ENCODE measurements around the gene TPSAB1. TPM values are rescaled to one million over a fixed set of nuclear protein-coding genes. Genes with fewer than 3 reads are reported as not detected.

Gene TPSAB1
- total RNA-seq, 2 experiments from 2014 or later, result not detected

DNA sequence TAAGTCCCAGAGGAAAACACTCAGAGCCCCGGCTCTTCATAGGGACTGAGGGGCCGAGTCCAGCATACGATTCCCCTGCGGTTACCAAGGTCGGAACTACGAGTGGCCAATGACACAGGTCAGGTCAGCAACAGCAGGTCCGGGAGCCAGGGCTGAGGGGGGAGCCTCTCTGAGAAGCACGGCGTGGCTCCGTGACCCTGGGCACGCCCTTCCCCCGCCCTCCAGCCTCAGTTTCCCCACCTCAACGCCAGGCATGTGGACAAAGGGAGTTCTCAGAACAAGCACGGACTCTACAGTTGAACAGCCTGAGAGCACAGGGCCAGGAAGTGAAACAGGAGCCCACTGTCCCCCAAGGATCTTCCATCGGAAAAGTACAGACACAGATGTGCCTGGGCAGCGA lies 41.0 kb downstream of the TPSAB1 start:
- no TSS peak for BruUV-seq (replicated peaks)
- POLR2A ChIA-PET, result no interaction called here

DNA sequence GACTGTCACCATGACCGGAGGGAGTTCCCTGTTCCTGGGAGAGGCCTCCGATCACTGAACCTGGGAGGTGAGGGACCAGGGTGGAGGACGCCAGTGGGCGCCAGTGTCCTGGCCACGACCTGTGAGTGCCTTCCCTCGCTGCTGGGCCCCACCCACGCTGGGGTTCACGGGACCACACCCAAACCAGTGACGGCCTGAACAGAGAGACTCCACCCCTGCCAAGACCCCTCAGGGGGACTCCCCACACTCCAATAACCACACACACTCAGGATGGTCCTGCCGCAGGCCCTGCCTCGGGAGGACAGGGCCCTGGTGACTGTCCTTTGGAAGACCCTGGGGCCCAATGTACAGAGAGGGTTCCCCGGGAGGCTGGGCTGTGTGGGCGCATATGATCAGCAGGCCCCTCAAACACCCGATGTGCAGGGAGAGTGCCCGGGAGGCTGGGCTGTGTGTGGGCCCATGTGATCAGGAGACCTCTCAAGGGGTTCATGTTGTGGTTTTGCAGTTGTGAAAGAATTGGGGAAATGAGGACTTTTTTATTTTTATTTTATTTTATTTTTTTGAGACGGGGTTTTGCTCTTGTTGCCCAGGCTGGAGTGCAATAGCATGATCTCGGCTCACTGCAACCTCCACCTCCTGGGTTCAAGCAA lies 41.9 kb downstream of the TPSAB1 start:
- POLR2A ChIA-PET, result no interaction called here
- Histone ChIP-seq H3K27ac (ENCODE audit: low read depth, low read length, poor library complexity, severe bottlenecking) (no peak overlapping the region), H3K9me2 (ENCODE audit: insufficient read depth, low read length) (no peaks in the 10 kb centered on the region), H3K9me3 (ENCODE audit: low read length) (no peaks in the 10 kb centered on the region), H3K36me3 (ENCODE audit: insufficient read depth, low read length) (no peaks in the 10 kb centered on the region), H4K20me1 (ENCODE audit: insufficient read depth, low read length) (no peaks in the 10 kb centered on the region), H2AFZ (ENCODE audit: low read length) (no peak overlapping the region), H3K79me2 (ENCODE audit: insufficient read depth, low read depth, low read length) (no peaks in the 10 kb centered on the region), H3K4me2 (ENCODE audit: low read length) (no peak overlapping the region), H3K4me1 (ENCODE audit: insufficient read depth, low read length, poor library complexity, severe bottlenecking) (no peaks in the 10 kb centered on the region), H3K4me3 (ENCODE audit: low read depth, low read length, poor library complexity, severe bottlenecking) (no peak overlapping the region)
- TF ChIP-seq, protein P1, sequence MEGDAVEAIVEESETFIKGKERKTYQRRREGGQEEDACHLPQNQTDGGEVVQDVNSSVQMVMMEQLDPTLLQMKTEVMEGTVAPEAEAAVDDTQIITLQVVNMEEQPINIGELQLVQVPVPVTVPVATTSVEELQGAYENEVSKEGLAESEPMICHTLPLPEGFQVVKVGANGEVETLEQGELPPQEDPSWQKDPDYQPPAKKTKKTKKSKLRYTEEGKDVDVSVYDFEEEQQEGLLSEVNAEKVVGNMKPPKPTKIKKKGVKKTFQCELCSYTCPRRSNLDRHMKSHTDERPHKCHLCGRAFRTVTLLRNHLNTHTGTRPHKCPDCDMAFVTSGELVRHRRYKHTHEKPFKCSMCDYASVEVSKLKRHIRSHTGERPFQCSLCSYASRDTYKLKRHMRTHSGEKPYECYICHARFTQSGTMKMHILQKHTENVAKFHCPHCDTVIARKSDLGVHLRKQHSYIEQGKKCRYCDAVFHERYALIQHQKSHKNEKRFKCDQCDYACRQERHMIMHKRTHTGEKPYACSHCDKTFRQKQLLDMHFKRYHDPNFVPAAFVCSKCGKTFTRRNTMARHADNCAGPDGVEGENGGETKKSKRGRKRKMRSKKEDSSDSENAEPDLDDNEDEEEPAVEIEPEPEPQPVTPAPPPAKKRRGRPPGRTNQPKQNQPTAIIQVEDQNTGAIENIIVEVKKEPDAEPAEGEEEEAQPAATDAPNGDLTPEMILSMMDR (conservative IDR thresholded peaks at IDR 0.05; ENCODE audit: low read length), result no peak
- no TSS peak for BruUV-seq (replicated peaks)
- CTCF ChIA-PET (ENCODE audit: unreplicated experiment), result no interaction called here
- no peak for DNase-seq (ENCODE audit: low spot score)
- intact Hi-C loops (cut with micrococcal nuclease; ENCODE audit: unreplicated experiment), result no loop called here

More for the DNA sequence above, 41.0 kb downstream of the TPSAB1 start:
- Histone ChIP-seq H4K20me1 (ENCODE audit: insufficient read depth, low read length) (no peaks in the 10 kb centered on the region), H3K79me2 (ENCODE audit: insufficient read depth, low read depth, low read length) (no peaks in the 10 kb centered on the region), H3K36me3 (ENCODE audit: insufficient read depth, low read length) (no peaks in the 10 kb centered on the region), H3K4me3 (ENCODE audit: low read depth, low read length, poor library complexity, severe bottlenecking) (no peak overlapping the region), H3K4me1 (ENCODE audit: insufficient read depth, low read length, poor library complexity, severe bottlenecking) (no peaks in the 10 kb centered on the region), H3K27ac (ENCODE audit: low read depth, low read length, poor library complexity, severe bottlenecking) (no peak overlapping the region), H2AFZ (ENCODE audit: low read length) (no peak overlapping the region), H3K9me2 (ENCODE audit: insufficient read depth, low read length) (no peaks in the 10 kb centered on the region), H3K9me3 (ENCODE audit: low read length) (no peaks in the 10 kb centered on the region), H3K4me2 (ENCODE audit: low read length) (no peak overlapping the region)
- no peak for DNase-seq (ENCODE audit: low spot score)
- CTCF ChIA-PET (ENCODE audit: unreplicated experiment), result no interaction called here
- intact Hi-C loops (cut with micrococcal nuclease; ENCODE audit: unreplicated experiment), result no loop called here
- TF ChIP-seq, protein P1 (conservative IDR thresholded peaks at IDR 0.05; ENCODE audit: low read length), result no peak
- no peak for TF ChIP-seq EZH2phosphoT487 (IDR thresholded peaks at IDR 0.05; ENCODE audit: borderline replicate concordance, low read depth, low read length)

DNA sequence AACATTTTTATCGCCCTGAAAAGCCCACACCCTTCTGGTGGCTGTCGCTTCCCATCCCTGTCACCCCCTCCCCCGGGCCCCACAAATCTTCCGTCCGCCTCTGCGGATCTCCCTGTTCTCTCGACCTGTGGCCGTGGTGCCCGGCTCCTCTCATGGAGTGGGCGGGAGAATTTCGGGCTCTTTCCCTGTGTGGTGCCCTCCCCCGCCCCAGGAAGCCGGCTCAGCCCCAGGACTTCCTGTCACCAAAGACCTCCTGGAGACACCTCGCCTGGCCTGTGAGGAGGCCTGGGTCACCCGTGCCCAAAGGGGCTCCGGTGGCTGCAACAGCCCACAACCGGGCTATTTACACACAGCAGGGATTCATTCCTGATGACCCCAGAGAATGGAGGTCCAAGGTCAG lies 42.8 kb downstream of the TPSAB1 start:
- no TSS peak for BruUV-seq (replicated peaks)
- intact Hi-C loops (cut with micrococcal nuclease; ENCODE audit: unreplicated experiment), result no loop called here
- Histone ChIP-seq H3K79me2 (ENCODE audit: insufficient read depth, low read depth, low read length) (no peaks in the 10 kb centered on the region), H3K4me3 (ENCODE audit: low read depth, low read length, poor library complexity, severe bottlenecking) (no peak overlapping the region), H3K4me1 (ENCODE audit: insufficient read depth, low read length, poor library complexity, severe bottlenecking) (no peaks in the 10 kb centered on the region), H4K20me1 (ENCODE audit: insufficient read depth, low read length) (no peaks in the 10 kb centered on the region), H3K27ac (ENCODE audit: low read depth, low read length, poor library complexity, severe bottlenecking) (no peak overlapping the region), H2AFZ (ENCODE audit: low read length) (no peak overlapping the region), H3K9me3 (ENCODE audit: low read length) (no peaks in the 10 kb centered on the region), H3K4me2 (ENCODE audit: low read length) (no peak overlapping the region), H3K36me3 (ENCODE audit: insufficient read depth, low read length) (no peaks in the 10 kb centered on the region), H3K9me2 (ENCODE audit: insufficient read depth, low read length) (no peaks in the 10 kb centered on the region)
- ChIA-PET CTCF (ENCODE audit: unreplicated experiment) (no interaction called here), POLR2A (no interaction called here)
- DNase-seq (ENCODE audit: low spot score), result no peak
- TF ChIP-seq EZH2phosphoT487 (IDR thresholded peaks at IDR 0.05; ENCODE audit: borderline replicate concordance, low read depth, low read length), result no peak
- TF ChIP-seq, protein P1 (conservative IDR thresholded peaks at IDR 0.05; ENCODE audit: low read length), result no peak

Data from OCI-LY7 (cell line).